ENCODE measurements around the gene COL23A1.

COL23A1 gene

GRCh38 chr5:178431063-178431781 lies 159.0 kb downstream of the COL23A1 start:
- no peak for DNase-seq

- no peak for DNase-seq
Measured at GRCh38 chr5:178430186-178431062, 159.8 kb downstream of the COL23A1 start.

- DNase-seq: no peak
Measured at GRCh38 chr5:178429491-178430185, 160.6 kb downstream of the COL23A1 start.

GRCh38 chr5:178429156-178429468 lies 161.1 kb downstream of the COL23A1 start:
- DNase-seq: no peak

GRCh38 chr5:178428341-178429155 lies 161.6 kb downstream of the COL23A1 start:
- DNase-seq: no peak

- no peak for DNase-seq
Measured at GRCh38 chr5:178427576-178428197, 162.5 kb downstream of the COL23A1 start.

GRCh38 chr5:178426326-178427130 lies 163.7 kb downstream of the COL23A1 start:
- DNase-seq: no peak

- DNase-seq: no peak
Measured at GRCh38 chr5:178425621-178426068, 164.5 kb downstream of the COL23A1 start.

GRCh38 chr5:178424810-178425177 lies 165.4 kb downstream of the COL23A1 start:
- no peak for DNase-seq

GRCh38 chr5:178423901-178424809 lies 166.0 kb downstream of the COL23A1 start:
- no peak for DNase-seq

- DNase-seq: no peak
Measured at GRCh38 chr5:178423431-178423830, 166.8 kb downstream of the COL23A1 start.

- DNase-seq: no peak
Measured at GRCh38 chr5:178422400-178422775, 167.8 kb downstream of the COL23A1 start.

GRCh38 chr5:178421699-178422399 lies 168.3 kb downstream of the COL23A1 start:
- no peak for DNase-seq

GRCh38 chr5:178421128-178421527 lies 169.1 kb downstream of the COL23A1 start:
- no peak for DNase-seq

GRCh38 chr5:178420354-178420781 lies 169.8 kb downstream of the COL23A1 start:
- no peak for DNase-seq

- DNase-seq: no peak
Measured at GRCh38 chr5:178419651-178420050, 170.5 kb downstream of the COL23A1 start.

GRCh38 chr5:178419196-178419595 lies 171.0 kb downstream of the COL23A1 start:
- DNase-seq: no peak

- DNase-seq: no peak
Measured at GRCh38 chr5:178418471-178419010, 171.7 kb downstream of the COL23A1 start.

- DNase-seq: no peak
Measured at GRCh38 chr5:178418031-178418430, 172.2 kb downstream of the COL23A1 start.

Measured in NCI-H526 (cell line).